Mesenchymal stem cell (in vitro differentiated cells and primary cell): ENCODE results near the gene HTR3A.

ENCODE experiments used
- DNase-seq: peaks from one replicate; pipeline ENCODE4 v3.0.0-alpha.2; 2013
- H2AFZ ChIP-seq: one replicate; pipeline ENCODE4 v1.6.1; 2013; ENCODE audit warnings: low read depth, mild to moderate bottlenecking, control low read depth, inconsistent platforms, low read length, moderate library complexity
- H2AK5ac ChIP-seq: 2 replicates; pipeline ENCODE4 v1.6.1; 2013; ENCODE audit warnings: low read length, moderate library complexity, mild to moderate bottlenecking, inconsistent platforms; ENCODE audit not compliant: severe bottlenecking
- H2BK120ac ChIP-seq: one replicate; pipeline ENCODE4 v1.6.1; 2013; ENCODE audit warnings: low read depth, mild to moderate bottlenecking, inconsistent platforms, low read length, moderate library complexity
- H2BK12ac ChIP-seq, 2 experiments: one replicate each; pipeline ENCODE4 v1.6.1; 2013; ENCODE audit warnings: inconsistent platforms in 2 of 2, low read length in 2 of 2, mild to moderate bottlenecking in 2 of 2, moderate library complexity in 2 of 2, control low read depth in 1 of 2
- H2BK15ac ChIP-seq: one replicate; pipeline ENCODE4 v1.6.1; 2013; ENCODE audit warnings: mild to moderate bottlenecking, low read depth, inconsistent platforms; ENCODE audit not compliant: poor library complexity, severe bottlenecking
- H2BK5ac ChIP-seq: 2 replicates; pipeline ENCODE4 v1.6.1; 2013; ENCODE audit warnings: low read depth, mild to moderate bottlenecking, low read length, control low read depth, inconsistent platforms; ENCODE audit not compliant: poor library complexity, severe bottlenecking
- H3K14ac ChIP-seq, 2 experiments: one replicate each; pipeline ENCODE4 v1.6.1; 2013; ENCODE audit warnings: inconsistent platforms in 2 of 2, low read length in 2 of 2, control low read depth in 1 of 2, mild to moderate bottlenecking in 1 of 2, moderate library complexity in 1 of 2
- H3K18ac ChIP-seq, 2 experiments: one replicate each; pipeline ENCODE4 v1.6.1; 2013; ENCODE audit warnings: inconsistent platforms in 2 of 2, low read length in 2 of 2, control low read depth in 1 of 2, low read depth in 1 of 2, mild to moderate bottlenecking in 1 of 2
- H3K23ac ChIP-seq, 2 experiments: one replicate each; pipeline ENCODE4 v1.6.1; 2013; ENCODE audit warnings: inconsistent platforms in 2 of 2, low read length in 2 of 2, mild to moderate bottlenecking in 2 of 2, moderate library complexity in 2 of 2, control low read depth in 1 of 2
- H3K27ac ChIP-seq: 2 replicates; pipeline ENCODE4 v1.5.1; 2013; ENCODE audit warnings: mild to moderate bottlenecking, moderate library complexity, low read length, control low read depth, inconsistent platforms; ENCODE audit not compliant: poor library complexity, severe bottlenecking
- H3K27me3 ChIP-seq, 2 experiments: 2 replicates each; pipeline versions ENCODE4 v1.6.1 to v1.7.0; 2013; ENCODE audit warnings: low read length in 2 of 2, mild to moderate bottlenecking in 2 of 2, moderate library complexity in 2 of 2, control low read depth in 1 of 2, inconsistent platforms in 1 of 2; ENCODE audit not compliant: control insufficient read depth in 1 of 2, insufficient read depth in 1 of 2
- H3K36me3 ChIP-seq, 2 experiments: 2 replicates each; pipeline versions ENCODE4 v1.6.1 to v1.7.0; 2013; ENCODE audit warnings: low read length in 2 of 2, control low read depth in 1 of 2, inconsistent platforms in 1 of 2, low read depth in 1 of 2, mild to moderate bottlenecking in 1 of 2; ENCODE audit not compliant: insufficient read depth in 2 of 2, control insufficient read depth in 1 of 2
- H3K4ac ChIP-seq, 2 experiments: one replicate each; pipeline ENCODE4 v1.6.1; 2013; ENCODE audit warnings: inconsistent platforms in 2 of 2, low read length in 2 of 2, mild to moderate bottlenecking in 2 of 2, moderate library complexity in 2 of 2, control low read depth in 1 of 2, low read depth in 1 of 2
- H3K4me1 ChIP-seq: 2 replicates; pipeline ENCODE4 v1.6.1; 2013; ENCODE audit warnings: low read depth, low read length, control low read depth; ENCODE audit not compliant: control insufficient read depth, insufficient read depth
- H3K4me2 ChIP-seq: 2 replicates; pipeline ENCODE4 v1.6.1; 2013; ENCODE audit warnings: low read length, mild to moderate bottlenecking, inconsistent platforms; ENCODE audit not compliant: poor library complexity, severe bottlenecking
- H3K4me3 ChIP-seq, 2 experiments: 2 replicates each; pipeline versions ENCODE4 v1.5.1 to v1.7.0; 2013; ENCODE audit warnings: low read length in 2 of 2, mild to moderate bottlenecking in 2 of 2, control low read depth in 1 of 2, low read depth in 1 of 2; ENCODE audit not compliant: insufficient read depth in 1 of 2
- H3K79me1 ChIP-seq: replicated peaks from 2 replicates; pipeline ENCODE4 v1.6.1; 2013; ENCODE audit warnings: mild to moderate bottlenecking, control low read depth, low read length, inconsistent platforms; ENCODE audit not compliant: poor library complexity, severe bottlenecking
- H3K9ac ChIP-seq: 2 replicates; pipeline ENCODE4 v1.7.0; 2013; ENCODE audit warnings: mild to moderate bottlenecking, low read length, moderate library complexity
- H3K9me3 ChIP-seq: 2 replicates; pipeline ENCODE4 v1.7.0; 2013; ENCODE audit warnings: mild to moderate bottlenecking, low read length; ENCODE audit not compliant: control insufficient read depth
- H4K8ac ChIP-seq: one replicate; pipeline ENCODE4 v1.6.1; 2013; ENCODE audit warnings: inconsistent platforms, mild to moderate bottlenecking, low read length, moderate library complexity
- H4K91ac ChIP-seq: one replicate; pipeline ENCODE4 v1.6.1; 2013; ENCODE audit warnings: mild to moderate bottlenecking, low read length, inconsistent platforms
- WGBS: methylation state at CpG from one replicate; pipeline ENCODE4 v1.1.7; 2013; ENCODE audit warnings: mixed read lengths; 5-methylcytosine and 5-hydroxymethylcytosine counted together

HTR3A gene

GRCh38 chr11:113951537-113951936 lies 23.4 kb upstream of the HTR3A start:
- Histone ChIP-seq H3K4me1 (no peaks in the 10 kb centered on the region), H3K4ac (no peak overlapping the region), H3K9ac (no peak overlapping the region), H4K91ac (no peak overlapping the region), H3K9me3 (no peaks in the 10 kb centered on the region), H3K18ac (no peak overlapping the region), H2BK12ac (no peak overlapping the region), H3K27me3 (peaks cover 15 to 40% of the 10 kb centered on the region in 2 experiments), H3K79me1 (no peaks in the 10 kb centered on the region), H2BK15ac (no peak overlapping the region), H2AFZ (no peak overlapping the region), H4K8ac (no peak overlapping the region), H3K14ac (no peak overlapping the region), H3K27ac (no peak overlapping the region), H2AK5ac (no peak overlapping the region), H3K4me3 (no peak overlapping the region), H2BK5ac (no peak overlapping the region), H3K4me2 (no peak overlapping the region), H2BK120ac (no peak overlapping the region), H3K36me3 (no peaks in the 10 kb centered on the region), H3K23ac (no peak overlapping the region)
- no peak for DNase-seq
- 73% methylated on average over 4 of the region's 5 CpGs for WGBS

- H3K27ac ChIP-seq, result no peak overlapping the region
- peaks cover 16 to 42% of the 10 kb centered on the region in 2 experiments for H3K27me3 ChIP-seq
- no peak overlapping the region for H2BK120ac ChIP-seq
- no peak overlapping the region for H3K23ac ChIP-seq
- no peak overlapping the region for H2AK5ac ChIP-seq
- no peak overlapping the region for H3K4me3 ChIP-seq
- H3K36me3 ChIP-seq, result no peaks in the 10 kb centered on the region
- H2BK15ac ChIP-seq, result no peak overlapping the region
- H3K4ac ChIP-seq, result no peak overlapping the region
- H3K9me3 ChIP-seq, result no peaks in the 10 kb centered on the region
- no peak overlapping the region for H2AFZ ChIP-seq
- H3K9ac ChIP-seq, result no peak overlapping the region
- H2BK5ac ChIP-seq, result no peak overlapping the region
- H2BK12ac ChIP-seq, result no peak overlapping the region
- no peak for DNase-seq
- no peak overlapping the region for H3K4me2 ChIP-seq
- H3K79me1 ChIP-seq, result no peaks in the 10 kb centered on the region
- H3K4me1 ChIP-seq, result no peaks in the 10 kb centered on the region
- H3K14ac ChIP-seq, result no peak overlapping the region
- H3K18ac ChIP-seq, result no peak overlapping the region
- no peak overlapping the region for H4K91ac ChIP-seq
- WGBS, result 74% methylated on average over 6 of the region's 10 CpGs
- no peak overlapping the region for H4K8ac ChIP-seq
These were observed 22.8 kb upstream of the HTR3A start for GRCh38 chr11:113952070-113952469.

GRCh38 chr11:113952588-113952987 lies 22.3 kb upstream of the HTR3A start:
- Histone ChIP-seq H3K4me2 (no peak overlapping the region), H4K8ac (no peak overlapping the region), H3K9ac (no peak overlapping the region), H2BK5ac (no peak overlapping the region), H3K4me1 (no peaks in the 10 kb centered on the region), H3K4ac (no peak overlapping the region), H2BK12ac (no peak overlapping the region), H2BK120ac (no peak overlapping the region), H3K36me3 (no peaks in the 10 kb centered on the region), H3K9me3 (no peaks in the 10 kb centered on the region), H3K18ac (no peak overlapping the region), H3K14ac (no peak overlapping the region), H3K27me3 (peaks cover 21 to 47% of the 10 kb centered on the region in 2 experiments), H2BK15ac (no peak overlapping the region), H4K91ac (no peak overlapping the region), H3K79me1 (no peaks in the 10 kb centered on the region), H3K27ac (no peak overlapping the region), H2AK5ac (no peak overlapping the region), H3K4me3 (no peak overlapping the region), H2AFZ (no peak overlapping the region), H3K23ac (no peak overlapping the region)
- 85% methylated on average over 10 of the region's 10 CpGs for WGBS
- DNase-seq, result no peak

GRCh38 chr11:113954235-113954634 lies 20.7 kb upstream of the HTR3A start:
- DNase-seq, result no peak
- no peak overlapping the region for H3K14ac ChIP-seq
- no peak overlapping the region for H3K18ac ChIP-seq
- no peak overlapping the region for H2BK120ac ChIP-seq
- H3K27ac ChIP-seq, result no peak overlapping the region
- H2AK5ac ChIP-seq, result no peak overlapping the region
- H3K27me3 ChIP-seq, result peaks cover 21 to 50% of the 10 kb centered on the region in 2 experiments
- 61% methylated on average over 6 of the region's 6 CpGs for WGBS
- no peaks in the 10 kb centered on the region for H3K9me3 ChIP-seq
- no peak overlapping the region for H2BK15ac ChIP-seq
- no peak overlapping the region for H2AFZ ChIP-seq
- no peak overlapping the region for H2BK5ac ChIP-seq
- H3K4me1 ChIP-seq, result no peaks in the 10 kb centered on the region
- H4K8ac ChIP-seq, result no peak overlapping the region
- H3K23ac ChIP-seq, result no peak overlapping the region
- no peak overlapping the region for H3K4me2 ChIP-seq
- H3K4me3 ChIP-seq, result no peak overlapping the region
- H3K36me3 ChIP-seq, result no peaks in the 10 kb centered on the region
- H4K91ac ChIP-seq, result no peak overlapping the region
- H3K4ac ChIP-seq, result no peak overlapping the region
- no peak overlapping the region for H3K9ac ChIP-seq
- H2BK12ac ChIP-seq, result no peak overlapping the region
- no peaks in the 10 kb centered on the region for H3K79me1 ChIP-seq
